ENCODE results near the gene EPHB2. TPM values are rescaled to one million over a fixed set of nuclear protein-coding genes. Genes with fewer than 3 reads are reported as not detected.

EPHB2 gene
- total and polyA plus RNA-seq, 2 donors (not counting 1 experiment from before 2014, with no cell fraction given): 0.07 to 0.39 TPM

GRCh38 chr1:22935433-22935832, 224.8 kb downstream of the EPHB2 start:
- H4K20me1 ChIP-seq (ENCODE audit: control insufficient read depth, insufficient read depth, low read length, poor library complexity, severe bottlenecking): no peaks in the 10 kb centered on the region
- no peaks in the 10 kb centered on the region for H3K36me3 ChIP-seq (replicated peaks in 1 of 2; ENCODE audit: control extremely low read depth in 1 of 2, control insufficient read depth in 1 of 2, extremely low read depth in 1 of 2, insufficient read depth in 2 of 2, low read length in 1 of 2)
- Mint-ChIP-seq H3K4me1 (no peaks in the 10 kb centered on the region), H3K9me3 (ENCODE audit: insufficient read depth) (peaks cover 9% of the 10 kb centered on the region), H3K4me3 (no peak overlapping the region), H3K27ac (no peak overlapping the region), H3K27me3 (peaks cover 7% of the 10 kb centered on the region)
- H3K9ac ChIP-seq (ENCODE audit: low read length): no peak overlapping the region
- H3K27ac ChIP-seq (ENCODE audit: low read length in 2 of 2): no peak overlapping the region
- no peak overlapping the region for H3K4me3 ChIP-seq (ENCODE audit: control extremely low read depth in 1 of 5, extremely low read depth in 1 of 5, insufficient read depth in 1 of 5, low read depth in 2 of 5, low read length in 4 of 5)
- ChIA-PET CTCF (no interaction called here), POLR2A (no interaction called here)
- no peak overlapping the region for H3K4me2 ChIP-seq (replicated peaks; ENCODE audit: low read depth, low read length, poor library complexity, severe bottlenecking)
- no peak for DNase-seq
- no peaks in the 10 kb centered on the region for H3K4me1 ChIP-seq (ENCODE audit: control insufficient read depth in 2 of 2, insufficient read depth in 2 of 2, low read length in 2 of 2)
- H2AFZ ChIP-seq (ENCODE audit: insufficient read depth, low read depth, low read length, poor library complexity, severe bottlenecking): no peak overlapping the region
- 93% methylated on average over 3 of the region's 3 CpGs for WGBS (ENCODE audit: insufficient coverage)
- peaks cover 2 to 9% (median 3%) of the 10 kb centered on the region in 3 donors for H3K9me3 ChIP-seq (ENCODE audit: control extremely low read depth in 1 of 3, control insufficient read depth in 2 of 3, insufficient read depth in 1 of 3, low read length in 2 of 3)
- H3K79me2 ChIP-seq (ENCODE audit: control insufficient read depth, insufficient read depth, low read length): no peaks in the 10 kb centered on the region
- no peak for TF ChIP-seq EZH2 (IDR thresholded peaks at IDR 0.05; ENCODE audit: borderline replicate concordance, insufficient read depth, low read depth, low read length, poor library complexity, severe bottlenecking)
- TF ChIP-seq CTCF (IDR thresholded peaks at IDR 0.05): no peak
- intact Hi-C loops (cut with micrococcal nuclease): no loop called here
- peaks cover 0 to 2% (median 0%) of the 10 kb centered on the region in 4 experiments for H3K27me3 ChIP-seq (replicated peaks in 1 of 4; ENCODE audit: control extremely low read depth in 1 of 4, control insufficient read depth in 3 of 4, insufficient read depth in 4 of 4, low read length in 3 of 4)
- no peak for ATAC-seq (ENCODE audit: low read depth)

- peaks cover 4 to 20% (median 8%) of the 10 kb centered on the region in 3 donors for H3K9me3 ChIP-seq (ENCODE audit: control extremely low read depth in 1 of 3, control insufficient read depth in 2 of 3, insufficient read depth in 1 of 3, low read length in 2 of 3)
- POLR2A ChIA-PET: no interaction called here
- Mint-ChIP-seq H3K9me3 (ENCODE audit: insufficient read depth) (peaks cover 13% of the 10 kb centered on the region), H3K4me1 (no peaks in the 10 kb centered on the region), H3K4me3 (no peak overlapping the region), H3K27ac (no peak overlapping the region), H3K27me3 (peaks cover 7% of the 10 kb centered on the region)
- CTCF ChIA-PET: no interaction called here
- intact Hi-C loops (cut with micrococcal nuclease): no loop called here
- TF ChIP-seq CTCF (IDR thresholded peaks at IDR 0.05): no peak
- TF ChIP-seq EZH2 (IDR thresholded peaks at IDR 0.05; ENCODE audit: borderline replicate concordance, insufficient read depth, low read depth, low read length, poor library complexity, severe bottlenecking): no peak
- H3K27ac ChIP-seq (ENCODE audit: low read length in 2 of 2): no peak overlapping the region
- WGBS (ENCODE audit: insufficient coverage): 100% methylated on average over 1 of the region's 2 CpGs
- H4K20me1 ChIP-seq (ENCODE audit: control insufficient read depth, insufficient read depth, low read length, poor library complexity, severe bottlenecking): no peaks in the 10 kb centered on the region
- no peaks in the 10 kb centered on the region for H3K4me1 ChIP-seq (ENCODE audit: control insufficient read depth in 2 of 2, insufficient read depth in 2 of 2, low read length in 2 of 2)
- H2AFZ ChIP-seq (ENCODE audit: insufficient read depth, low read depth, low read length, poor library complexity, severe bottlenecking): no peak overlapping the region
- H3K4me3 ChIP-seq (ENCODE audit: control extremely low read depth in 1 of 5, extremely low read depth in 1 of 5, insufficient read depth in 1 of 5, low read depth in 2 of 5, low read length in 4 of 5): no peak overlapping the region
- ATAC-seq (ENCODE audit: low read depth) (no peak), DNase-seq (no peak)
- no peaks in the 10 kb centered on the region for H3K36me3 ChIP-seq (replicated peaks in 1 of 2; ENCODE audit: control extremely low read depth in 1 of 2, control insufficient read depth in 1 of 2, extremely low read depth in 1 of 2, insufficient read depth in 2 of 2, low read length in 1 of 2)
- H3K79me2 ChIP-seq (ENCODE audit: control insufficient read depth, insufficient read depth, low read length): no peaks in the 10 kb centered on the region
- H3K27me3 ChIP-seq (replicated peaks in 1 of 4; ENCODE audit: control extremely low read depth in 1 of 4, control insufficient read depth in 3 of 4, insufficient read depth in 4 of 4, low read length in 3 of 4): peaks cover 0 to 2% (median 0%) of the 10 kb centered on the region in 4 experiments
- H3K9ac ChIP-seq (ENCODE audit: low read length): no peak overlapping the region
- no peak overlapping the region for H3K4me2 ChIP-seq (replicated peaks; ENCODE audit: low read depth, low read length, poor library complexity, severe bottlenecking)
These were observed 226.0 kb downstream of the EPHB2 start for GRCh38 chr1:22936681-22937080.

All from B cell (primary cell).